HEK293T (cell line): Measurements from ENCODE around the gene LINGO1.

Experiments used
- FOXA1 ChIP-seq: fragments of 450-650 bp; IDR thresholded peaks from 2 replicates; pipeline ENCODE4 v1.6.1; 2016; ENCODE audit warnings: mild to moderate bottlenecking
- FOXK2 ChIP-seq: fragments of 450-650 bp; IDR thresholded peaks from 2 replicates; pipeline ENCODE4 v1.6.1; 2016; ENCODE audit warnings: mild to moderate bottlenecking
- FOXM1 ChIP-seq: fragments of 450-650 bp; IDR thresholded peaks from 2 replicates; pipeline ENCODE4 v1.6.1; 2017; ENCODE audit warnings: mild to moderate bottlenecking, borderline replicate concordance
- NFRKB ChIP-seq: fragments of 450-650 bp; IDR thresholded peaks from 2 replicates; pipeline ENCODE4 v1.6.1; 2016; ENCODE audit warnings: mild to moderate bottlenecking, moderate library complexity
- PKNOX1 ChIP-seq: fragments of 450-650 bp; IDR thresholded peaks from 2 replicates; pipeline ENCODE4 v1.6.1; 2016
- SP1 ChIP-seq: fragments of 450-650 bp; IDR thresholded peaks from 2 replicates; pipeline ENCODE4 v1.6.1; 2017
- TARDBP ChIP-seq: fragments of 450-650 bp; IDR thresholded peaks from 2 replicates; pipeline ENCODE4 v1.6.1; 2016
- ZNF384 ChIP-seq: fragments of 450-650 bp; IDR thresholded peaks from 2 replicates; pipeline ENCODE4 v1.6.1; 2016

GRCh38 chr15:77592758-77593157 lies 40.0 kb downstream of the LINGO1 start:
- TF ChIP-seq NFRKB: no peak
- no peak for TF ChIP-seq ZNF384
- TF ChIP-seq FOXK2: no peak
- TF ChIP-seq FOXM1: no peak
- no peak for TF ChIP-seq PKNOX1
- no peak for TF ChIP-seq SP1
- TF ChIP-seq FOXA1: no peak
- no peak for TF ChIP-seq TARDBP
